ENCODE results near the gene GPR4.

GPR4 gene

GRCh38 chr19:45581576-45581975 lies 20.4 kb downstream of the GPR4 start:
- H3K9me3 ChIP-seq (ENCODE audit: low read length): no peaks in the 10 kb centered on the region
- no peak overlapping the region for H3K27ac ChIP-seq (ENCODE audit: low read depth, low read length, poor library complexity, severe bottlenecking)
- H2AFZ ChIP-seq (ENCODE audit: low read length): no peak overlapping the region
- H3K36me3 ChIP-seq (ENCODE audit: insufficient read depth, low read length): peaks cover 3% of the 10 kb centered on the region; the same call in 1 of the 2 replicates
- no peak overlapping the region for H3K4me3 ChIP-seq (ENCODE audit: low read depth, low read length, poor library complexity, severe bottlenecking)
- H3K79me2 ChIP-seq (ENCODE audit: insufficient read depth, low read length): no peaks in the 10 kb centered on the region
- no peak overlapping the region for H3K9ac ChIP-seq (ENCODE audit: low read length)
- TF ChIP-seq CTCF (IDR thresholded peaks at IDR 0.05; ENCODE audit: low read length) (no peak), EZH2 (IDR thresholded peaks at IDR 0.05; ENCODE audit: borderline replicate concordance, low read length) (no peak)
- no peaks in the 10 kb centered on the region for H3K27me3 ChIP-seq (ENCODE audit: insufficient read depth, low read length)
- H4K20me1 ChIP-seq (ENCODE audit: insufficient read depth, low read length): no peaks in the 10 kb centered on the region
- H3K4me1 ChIP-seq (ENCODE audit: insufficient read depth, low read length, severe bottlenecking): peaks cover 15% of the 10 kb centered on the region
- no peaks in the 10 kb centered on the region for H3F3A ChIP-seq (ENCODE audit: insufficient read depth, low read length)
- no peak overlapping the region for H3K4me2 ChIP-seq (ENCODE audit: low read length)
- H3K9me2 ChIP-seq (ENCODE audit: low read depth, low read length): no peaks in the 10 kb centered on the region

DNA sequence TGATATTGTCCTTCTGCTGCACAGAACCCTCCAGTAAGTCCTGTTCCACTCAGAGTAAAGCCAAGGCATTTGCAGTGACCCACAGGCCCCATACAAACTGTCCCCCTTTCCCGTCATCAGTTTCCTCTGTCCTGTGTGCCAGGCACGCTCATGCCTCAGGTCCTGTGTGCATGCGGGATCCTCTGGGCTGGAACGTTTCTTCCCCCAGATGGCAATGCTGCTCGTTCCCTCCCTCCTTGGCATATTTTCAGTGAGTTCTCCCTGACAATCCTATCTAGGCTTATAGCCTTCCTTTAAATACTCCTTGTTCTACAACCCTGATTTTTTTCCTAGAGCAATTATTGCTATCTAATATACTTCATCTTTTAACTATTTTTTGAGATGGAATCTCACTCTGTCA lies 23.2 kb downstream of the GPR4 start:
- H3K36me3 ChIP-seq (ENCODE audit: insufficient read depth, low read length): peaks cover 2% of the 10 kb centered on the region; the same call in 1 of the 2 replicates
- no peaks in the 10 kb centered on the region for H3K9me2 ChIP-seq (ENCODE audit: low read depth, low read length)
- peaks cover 18% of the 10 kb centered on the region for H3K4me1 ChIP-seq (ENCODE audit: insufficient read depth, low read length, severe bottlenecking)
- no peak overlapping the region for H2AFZ ChIP-seq (ENCODE audit: low read length)
- TF ChIP-seq EZH2 (IDR thresholded peaks at IDR 0.05; ENCODE audit: borderline replicate concordance, low read length): no peak
- TF ChIP-seq CTCF (IDR thresholded peaks at IDR 0.05; ENCODE audit: low read length): no peak
- no peak overlapping the region for H3K4me2 ChIP-seq (ENCODE audit: low read length)
- H3K9ac ChIP-seq (ENCODE audit: low read length): no peak overlapping the region
- no peaks in the 10 kb centered on the region for H3K27me3 ChIP-seq (ENCODE audit: insufficient read depth, low read length)
- no peak overlapping the region for H3K27ac ChIP-seq (ENCODE audit: low read depth, low read length, poor library complexity, severe bottlenecking)
- H3K4me3 ChIP-seq (ENCODE audit: low read depth, low read length, poor library complexity, severe bottlenecking): no peak overlapping the region
- H3K9me3 ChIP-seq (ENCODE audit: low read length): no peaks in the 10 kb centered on the region
- H4K20me1 ChIP-seq (ENCODE audit: insufficient read depth, low read length): no peaks in the 10 kb centered on the region
- 0 out of 2 replicates have a peak, but pooled peaks cover 3% of the 10 kb centered on the region for H3K79me2 ChIP-seq (ENCODE audit: insufficient read depth, low read length)
- H3F3A ChIP-seq (ENCODE audit: insufficient read depth, low read length): no peaks in the 10 kb centered on the region

GRCh38 chr19:45577111-45577905 lies 24.7 kb downstream of the GPR4 start:
- H3K9me2 ChIP-seq (ENCODE audit: low read depth, low read length): no peaks in the 10 kb centered on the region
- H3K36me3 ChIP-seq (ENCODE audit: insufficient read depth, low read length): no peaks in the 10 kb centered on the region; the same call in 1 of the 2 replicates
- peaks cover 9% of the 10 kb centered on the region for H3K4me1 ChIP-seq (ENCODE audit: insufficient read depth, low read length, severe bottlenecking)
- no peaks in the 10 kb centered on the region for H3K27me3 ChIP-seq (ENCODE audit: insufficient read depth, low read length)
- TF ChIP-seq EZH2 (IDR thresholded peaks at IDR 0.05; ENCODE audit: borderline replicate concordance, low read length): no peak
- no peak for TF ChIP-seq CTCF (IDR thresholded peaks at IDR 0.05; ENCODE audit: low read length)
- 0 out of 2 replicates have a peak, but pooled peaks cover 3% of the 10 kb centered on the region for H3K79me2 ChIP-seq (ENCODE audit: insufficient read depth, low read length)
- no peak overlapping the region for H3K4me2 ChIP-seq (ENCODE audit: low read length)
- no peaks in the 10 kb centered on the region for H4K20me1 ChIP-seq (ENCODE audit: insufficient read depth, low read length)
- H3K27ac ChIP-seq (ENCODE audit: low read depth, low read length, poor library complexity, severe bottlenecking): no peak overlapping the region
- H3K9me3 ChIP-seq (ENCODE audit: low read length): no peaks in the 10 kb centered on the region
- H3K9ac ChIP-seq (ENCODE audit: low read length): no peak overlapping the region
- no peak overlapping the region for H3K4me3 ChIP-seq (ENCODE audit: low read depth, low read length, poor library complexity, severe bottlenecking)
- H3F3A ChIP-seq (ENCODE audit: insufficient read depth, low read length): no peaks in the 10 kb centered on the region
- no peak overlapping the region for H2AFZ ChIP-seq (ENCODE audit: low read length)

All from OCI-LY1 (cell line).